GM12873 (cell line): ENCODE data around the gene MATK.

ENCODE experiments used
- TF ChIP-seq, protein P1 (sequence below): IDR thresholded peaks from 2 replicates; pipeline ENCODE4 v1.5.1; 2012; ENCODE audit warnings: low read depth, mild to moderate bottlenecking, moderate library complexity, low read length, control low read depth; ENCODE audit not compliant: insufficient read depth; ENCODE audit errors: missing control alignments

MATK gene

DNA sequence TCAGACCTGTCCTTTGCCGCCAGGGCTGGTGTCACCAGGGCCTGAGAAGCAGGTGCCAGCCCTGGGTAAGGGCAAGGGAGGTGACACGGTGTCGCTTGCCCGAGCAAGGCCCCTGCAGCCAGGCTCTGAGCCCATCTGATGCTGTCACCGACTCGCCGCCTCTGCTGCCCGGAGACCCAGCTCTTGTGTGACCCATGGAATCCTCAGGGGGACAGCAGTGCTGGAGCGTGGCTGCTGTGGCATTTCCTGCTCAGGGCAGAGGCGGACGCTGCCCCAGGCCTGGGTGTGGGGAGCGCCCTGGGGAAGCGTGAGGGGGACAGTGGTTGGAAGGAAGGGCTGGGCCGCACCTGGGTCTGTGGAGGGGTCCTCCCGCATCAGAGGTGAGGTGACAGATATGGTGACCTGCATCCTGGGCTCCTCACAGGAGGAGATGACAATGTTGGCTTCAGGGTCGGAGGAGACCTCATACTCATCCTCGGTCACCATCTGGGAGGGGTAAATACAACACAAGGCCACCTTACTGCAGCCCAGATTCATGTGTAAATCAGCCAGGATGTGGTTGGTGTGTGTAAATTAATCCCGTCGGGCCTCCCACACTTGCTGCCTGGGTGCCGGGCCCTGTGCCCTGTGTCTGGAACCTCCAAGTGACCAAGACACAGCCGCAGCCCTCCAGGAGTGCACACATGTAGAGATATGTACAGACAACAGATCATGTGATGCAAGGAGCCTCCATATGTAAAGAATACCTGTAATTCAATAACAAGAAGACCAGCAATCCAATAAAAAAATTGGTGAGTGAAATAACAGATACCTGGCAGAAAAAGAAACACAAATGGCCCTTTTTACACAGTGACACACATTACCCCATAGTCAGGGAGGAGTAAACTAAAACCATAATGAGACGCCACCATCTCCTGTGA, 27.6 kb upstream of the MATK start:
- TF ChIP-seq, protein P1, sequence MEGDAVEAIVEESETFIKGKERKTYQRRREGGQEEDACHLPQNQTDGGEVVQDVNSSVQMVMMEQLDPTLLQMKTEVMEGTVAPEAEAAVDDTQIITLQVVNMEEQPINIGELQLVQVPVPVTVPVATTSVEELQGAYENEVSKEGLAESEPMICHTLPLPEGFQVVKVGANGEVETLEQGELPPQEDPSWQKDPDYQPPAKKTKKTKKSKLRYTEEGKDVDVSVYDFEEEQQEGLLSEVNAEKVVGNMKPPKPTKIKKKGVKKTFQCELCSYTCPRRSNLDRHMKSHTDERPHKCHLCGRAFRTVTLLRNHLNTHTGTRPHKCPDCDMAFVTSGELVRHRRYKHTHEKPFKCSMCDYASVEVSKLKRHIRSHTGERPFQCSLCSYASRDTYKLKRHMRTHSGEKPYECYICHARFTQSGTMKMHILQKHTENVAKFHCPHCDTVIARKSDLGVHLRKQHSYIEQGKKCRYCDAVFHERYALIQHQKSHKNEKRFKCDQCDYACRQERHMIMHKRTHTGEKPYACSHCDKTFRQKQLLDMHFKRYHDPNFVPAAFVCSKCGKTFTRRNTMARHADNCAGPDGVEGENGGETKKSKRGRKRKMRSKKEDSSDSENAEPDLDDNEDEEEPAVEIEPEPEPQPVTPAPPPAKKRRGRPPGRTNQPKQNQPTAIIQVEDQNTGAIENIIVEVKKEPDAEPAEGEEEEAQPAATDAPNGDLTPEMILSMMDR = no peak

DNA sequence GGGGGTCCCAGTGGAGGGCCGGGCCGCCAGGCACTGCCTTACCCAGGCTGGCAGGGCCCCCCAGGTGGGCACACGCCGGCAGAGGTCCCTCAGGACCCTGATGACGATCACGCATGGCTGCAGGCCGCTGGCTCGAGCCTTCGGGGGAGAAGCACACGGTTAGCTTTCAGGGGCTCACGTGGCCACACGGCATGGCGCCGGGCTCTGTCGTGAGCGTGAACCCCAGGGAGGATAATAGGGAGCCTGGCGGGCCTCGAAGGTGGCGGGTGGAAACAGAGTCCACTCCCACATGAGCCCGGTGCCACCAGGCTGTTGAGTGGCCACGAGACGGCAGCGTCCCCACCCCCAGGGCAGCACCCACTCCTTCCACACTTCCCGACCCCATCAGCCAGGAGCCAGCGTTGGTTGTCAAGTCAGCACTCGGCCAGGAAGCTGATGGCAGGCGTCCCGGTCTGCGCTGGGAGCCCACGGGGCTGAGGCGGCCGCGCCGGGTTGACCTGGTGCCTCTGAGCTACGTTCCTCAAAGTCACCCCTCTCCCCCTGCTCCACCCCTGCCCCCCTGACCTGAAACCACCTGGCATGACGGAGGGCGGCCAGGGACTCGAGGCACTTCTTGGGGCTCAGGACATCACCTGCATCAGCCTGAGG, 24.7 kb upstream of the MATK start:
- TF ChIP-seq, protein P1 = no peak

DNA sequence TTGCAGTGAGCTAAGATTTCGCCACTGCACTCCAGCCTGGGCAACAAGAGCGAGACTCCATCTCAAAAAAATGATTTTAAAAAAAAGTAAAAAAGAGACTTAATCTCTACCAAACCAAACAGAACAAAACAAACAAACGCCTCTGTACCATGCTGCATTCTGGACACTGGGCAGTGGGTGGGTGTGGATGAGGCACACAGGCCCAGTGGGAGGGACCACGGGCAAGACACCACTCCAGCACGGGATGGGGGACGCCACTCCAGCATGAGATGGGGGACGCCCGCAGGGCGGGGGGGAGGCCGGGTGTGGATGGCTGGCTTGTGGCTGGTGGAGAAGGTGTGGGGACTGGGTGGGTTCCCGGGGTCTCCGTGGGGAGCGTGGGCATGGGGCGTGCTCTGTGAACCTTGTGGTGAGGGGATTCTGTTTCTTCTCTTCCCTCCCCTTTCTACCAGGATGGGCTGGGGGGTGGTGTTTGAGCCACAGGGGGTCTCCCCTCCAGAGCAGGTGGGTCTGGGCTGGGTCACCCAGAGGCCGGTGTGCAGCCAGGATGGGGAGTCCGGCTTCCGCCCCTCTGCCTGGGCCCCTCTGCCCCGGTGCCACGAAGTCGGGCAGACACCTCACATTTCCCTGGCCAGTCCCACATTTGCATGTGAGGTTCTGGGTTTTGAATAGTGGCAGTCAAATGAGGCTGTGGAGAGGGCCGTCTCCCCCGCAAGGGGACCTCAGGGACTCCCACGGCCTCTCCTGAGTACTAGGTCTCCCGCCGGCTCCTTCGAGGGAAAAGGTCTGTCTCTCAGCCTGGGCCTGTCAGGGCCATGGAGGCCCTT, 23.9 kb upstream of the MATK start:
- TF ChIP-seq, protein P1 = no peak

- TF ChIP-seq, protein P1 = no peak
Measured at GRCh38 chr19:3808420-3809143, 22.4 kb upstream of the MATK start.

GRCh38 chr19:3807574-3808354, 21.6 kb upstream of the MATK start:
- TF ChIP-seq, protein P1 = no peak

GRCh38 chr19:3807131-3807480, 20.9 kb upstream of the MATK start:
- TF ChIP-seq, protein P1 = no peak
